Stimulated activated CD8-positive, alpha-beta memory T cell treated with anti-CD3 and anti-CD28 coated beads, Interleukin-2, amount 100 ng/mL, for 48 hours (primary cell): ENCODE results near the gene TIFAB.

Experiments used
- DNase-seq, 2 donors: peaks; one replicate each; pipeline ENCODE4 v3.0.0-alpha.2; 2020; ENCODE audit warnings: low read depth in 2 of 2

TIFAB gene

GRCh38 chr5:135481909-135482311, 29.8 kb upstream of the TIFAB start:
- no peak for DNase-seq

GRCh38 chr5:135481387-135481786, 29.2 kb upstream of the TIFAB start:
- no peak for DNase-seq

GRCh38 chr5:135480511-135480910, 28.4 kb upstream of the TIFAB start:
- DNase-seq, result no peak

- no peak for DNase-seq
Observed at GRCh38 chr5:135478938-135479337, 26.8 kb upstream of the TIFAB start.

GRCh38 chr5:135477613-135478066, 25.5 kb upstream of the TIFAB start:
- no peak for DNase-seq

- no peak for DNase-seq
Observed at GRCh38 chr5:135476615-135477581, 24.7 kb upstream of the TIFAB start.

GRCh38 chr5:135473956-135474670, 22.0 kb upstream of the TIFAB start:
- DNase-seq, result no peak

- DNase-seq, result no peak
Observed at GRCh38 chr5:135472141-135472540, 20.0 kb upstream of the TIFAB start.

GRCh38 chr5:135471726-135472125, 19.6 kb upstream of the TIFAB start:
- no peak for DNase-seq

GRCh38 chr5:135469911-135470310, 17.8 kb upstream of the TIFAB start:
- no peak for DNase-seq

GRCh38 chr5:135468541-135468940, 16.4 kb upstream of the TIFAB start:
- no peak for DNase-seq

- DNase-seq, result no peak
Observed at GRCh38 chr5:135467871-135468485, 15.8 kb upstream of the TIFAB start.

GRCh38 chr5:135467051-135467625, 15.0 kb upstream of the TIFAB start:
- DNase-seq, result no peak

- DNase-seq, result peak; percentile 57
Observed at GRCh38 chr5:135466178-135467050, 14.3 kb upstream of the TIFAB start.

GRCh38 chr5:135465391-135466122, 13.4 kb upstream of the TIFAB start:
- no peak for DNase-seq

GRCh38 chr5:135462304-135462703, 10.2 kb upstream of the TIFAB start:
- peak; percentile 20 to 25 for DNase-seq

GRCh38 chr5:135461481-135462151, 9.5 kb upstream of the TIFAB start:
- DNase-seq, result no peak

GRCh38 chr5:135460246-135461033, 8.3 kb upstream of the TIFAB start:
- no peak for DNase-seq

- DNase-seq, result no peak
Observed at GRCh38 chr5:135458921-135459331, 6.8 kb upstream of the TIFAB start.
